GM06990 (cell line): ENCODE measurements around the gene DOCK7.
"Not testable (repeated sequence)": the region's sequence is repeated elsewhere in the genome, so short reads cannot be mapped to it uniquely, and the experiment has no call there.

Experiments used
- DNase-seq: peaks from one replicate; pipeline ENCODE4 v3.0.0-alpha.2; 2011; ENCODE audit not compliant: insufficient read length; ENCODE audit errors: extremely low read depth
- H3K27me3 ChIP-seq: replicated peaks from 2 replicates; pipeline ENCODE4 v1.6.0; 2011; ENCODE audit warnings: low read length; ENCODE audit not compliant: control insufficient read depth, insufficient read depth
- H3K36me3 ChIP-seq: 2 replicates; pipeline ENCODE4 v1.5.1; 2011; ENCODE audit warnings: low read length; ENCODE audit not compliant: control insufficient read depth, insufficient read depth
- H3K4me3 ChIP-seq: replicated peaks from 2 replicates; pipeline ENCODE4 v1.5.1; 2011; ENCODE audit warnings: low read depth, mild to moderate bottlenecking, control low read depth, low read length
- TF ChIP-seq, protein P1 (sequence below): IDR thresholded peaks from 2 replicates; pipeline ENCODE4 v1.5.1; 2011; ENCODE audit warnings: low read length, control low read depth, mild to moderate bottlenecking, inconsistent platforms; ENCODE audit not compliant: insufficient read depth, poor library complexity, severe bottlenecking

The DOCK7 gene

DNA sequence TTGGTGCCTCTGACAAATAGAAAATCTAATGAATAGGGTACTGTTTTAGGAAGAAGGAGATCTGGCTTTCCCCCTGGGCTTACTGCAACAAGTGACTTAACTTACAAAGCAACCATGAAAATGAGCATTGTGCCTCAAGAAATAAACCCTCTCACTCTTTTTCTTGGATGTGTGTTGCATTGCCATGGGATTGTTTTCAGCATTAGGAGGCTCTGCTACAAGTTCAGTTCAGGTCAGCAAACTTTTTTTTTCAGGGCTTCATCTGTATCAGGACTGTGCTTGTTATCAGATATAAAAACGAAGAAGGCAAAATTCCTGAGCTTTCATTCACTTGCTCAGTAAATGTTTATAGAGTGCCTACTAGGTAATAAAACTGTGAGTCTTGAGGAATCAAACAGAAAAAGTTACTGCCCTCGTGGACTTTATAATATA lies 37.8 kb upstream of the DOCK7 start:
- Histone ChIP-seq H3K27me3 (no peaks in the 10 kb centered on the region), H3K36me3 (no peaks in the 10 kb centered on the region), H3K4me3 (no peak overlapping the region)
- no peak for DNase-seq
- TF ChIP-seq, protein P1, sequence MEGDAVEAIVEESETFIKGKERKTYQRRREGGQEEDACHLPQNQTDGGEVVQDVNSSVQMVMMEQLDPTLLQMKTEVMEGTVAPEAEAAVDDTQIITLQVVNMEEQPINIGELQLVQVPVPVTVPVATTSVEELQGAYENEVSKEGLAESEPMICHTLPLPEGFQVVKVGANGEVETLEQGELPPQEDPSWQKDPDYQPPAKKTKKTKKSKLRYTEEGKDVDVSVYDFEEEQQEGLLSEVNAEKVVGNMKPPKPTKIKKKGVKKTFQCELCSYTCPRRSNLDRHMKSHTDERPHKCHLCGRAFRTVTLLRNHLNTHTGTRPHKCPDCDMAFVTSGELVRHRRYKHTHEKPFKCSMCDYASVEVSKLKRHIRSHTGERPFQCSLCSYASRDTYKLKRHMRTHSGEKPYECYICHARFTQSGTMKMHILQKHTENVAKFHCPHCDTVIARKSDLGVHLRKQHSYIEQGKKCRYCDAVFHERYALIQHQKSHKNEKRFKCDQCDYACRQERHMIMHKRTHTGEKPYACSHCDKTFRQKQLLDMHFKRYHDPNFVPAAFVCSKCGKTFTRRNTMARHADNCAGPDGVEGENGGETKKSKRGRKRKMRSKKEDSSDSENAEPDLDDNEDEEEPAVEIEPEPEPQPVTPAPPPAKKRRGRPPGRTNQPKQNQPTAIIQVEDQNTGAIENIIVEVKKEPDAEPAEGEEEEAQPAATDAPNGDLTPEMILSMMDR: no peak

DNA sequence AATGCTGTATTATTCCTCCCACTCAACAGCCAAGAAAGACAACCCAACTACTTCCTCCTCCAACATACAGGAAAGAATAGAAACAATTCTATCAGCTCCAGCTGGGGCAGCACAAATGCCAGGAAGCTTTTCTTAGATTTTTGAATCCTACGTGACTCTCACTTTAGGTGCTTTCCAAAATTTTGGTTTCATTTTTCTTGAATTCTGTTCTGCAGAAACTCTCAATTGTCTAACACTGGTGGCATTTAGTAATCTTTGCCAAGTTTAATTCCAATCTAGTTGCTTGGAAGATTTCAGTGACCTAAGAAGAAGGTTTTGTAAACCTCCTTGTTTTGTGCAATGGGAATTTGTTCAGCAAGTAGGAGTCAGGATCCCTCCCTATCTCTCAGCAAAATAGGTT lies 37.1 kb upstream of the DOCK7 start:
- no peaks in the 10 kb centered on the region for H3K36me3 ChIP-seq
- DNase-seq: peak; percentile 18
- TF ChIP-seq, protein P1: no peak
- H3K27me3 ChIP-seq: no peaks in the 10 kb centered on the region
- H3K4me3 ChIP-seq: no peak overlapping the region

DNA sequence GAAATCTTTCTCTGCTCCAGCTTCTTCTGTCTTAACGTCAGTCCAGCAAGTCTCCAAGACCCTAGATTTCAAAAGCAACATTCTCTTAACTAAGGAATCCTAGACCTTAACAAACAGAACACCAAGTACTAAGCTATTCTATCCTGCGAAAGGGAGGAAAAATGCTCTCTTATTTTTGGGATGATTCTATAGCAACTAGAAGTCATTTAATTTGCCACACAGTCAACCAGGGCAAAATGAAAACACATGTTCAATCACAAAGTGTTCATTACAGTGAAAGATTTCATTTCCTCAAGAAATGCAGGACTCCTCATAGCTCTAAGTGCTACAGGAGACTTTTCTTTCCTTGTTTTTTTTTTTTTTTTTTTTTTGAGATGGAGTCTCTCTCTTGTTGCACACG lies 36.2 kb upstream of the DOCK7 start:
- Histone ChIP-seq H3K4me3 (no peak overlapping the region), H3K27me3 (no peaks in the 10 kb centered on the region), H3K36me3 (no peaks in the 10 kb centered on the region)
- DNase-seq: no peak
- TF ChIP-seq, protein P1: no peak

DNA sequence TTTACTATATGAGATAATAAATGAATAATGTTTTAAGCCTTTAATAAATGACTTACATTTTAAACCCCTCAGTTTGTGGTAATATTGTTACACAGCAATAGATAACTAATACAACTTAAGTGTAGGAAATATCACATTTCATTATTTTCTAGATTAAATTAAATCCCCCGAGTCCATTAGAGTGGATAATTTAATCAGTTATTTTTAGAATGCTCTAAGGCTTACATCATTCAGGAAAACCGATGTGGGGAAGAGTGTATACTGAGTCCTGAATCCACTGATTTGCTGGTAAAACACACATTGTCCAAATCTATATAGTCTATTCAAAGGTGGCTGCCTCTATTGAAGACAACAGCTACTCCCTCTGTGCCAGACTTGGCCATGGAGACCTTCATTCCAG lies 35.7 kb upstream of the DOCK7 start:
- Histone ChIP-seq H3K36me3 (no peaks in the 10 kb centered on the region), H3K4me3 (no peak overlapping the region), H3K27me3 (no peaks in the 10 kb centered on the region)
- no peak for DNase-seq
- TF ChIP-seq, protein P1: no peak

DNA sequence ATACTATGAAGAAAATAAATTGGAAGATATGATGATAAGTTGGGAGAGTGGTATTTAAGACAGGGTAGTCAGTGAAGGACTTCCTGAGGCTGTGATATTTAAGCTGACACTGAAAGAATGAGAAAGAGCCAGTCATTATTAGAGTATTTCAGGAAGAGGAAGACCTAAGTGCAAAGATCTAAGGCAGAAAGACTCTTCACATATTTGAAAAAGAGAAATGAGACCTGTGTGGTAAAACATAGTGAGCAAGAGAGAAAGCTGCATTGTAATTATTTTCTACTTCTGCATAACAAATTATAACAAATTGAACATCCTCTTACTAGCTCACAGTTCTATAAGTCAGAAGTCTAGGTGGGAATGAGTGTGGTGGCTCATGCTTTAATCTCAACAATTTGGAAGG lies 34.6 kb upstream of the DOCK7 start:
- peak; percentile 48 for DNase-seq
- TF ChIP-seq, protein P1: no peak
- no peak overlapping the region for H3K4me3 ChIP-seq
- H3K36me3 ChIP-seq: no peaks in the 10 kb centered on the region
- H3K27me3 ChIP-seq: no peaks in the 10 kb centered on the region

DNA sequence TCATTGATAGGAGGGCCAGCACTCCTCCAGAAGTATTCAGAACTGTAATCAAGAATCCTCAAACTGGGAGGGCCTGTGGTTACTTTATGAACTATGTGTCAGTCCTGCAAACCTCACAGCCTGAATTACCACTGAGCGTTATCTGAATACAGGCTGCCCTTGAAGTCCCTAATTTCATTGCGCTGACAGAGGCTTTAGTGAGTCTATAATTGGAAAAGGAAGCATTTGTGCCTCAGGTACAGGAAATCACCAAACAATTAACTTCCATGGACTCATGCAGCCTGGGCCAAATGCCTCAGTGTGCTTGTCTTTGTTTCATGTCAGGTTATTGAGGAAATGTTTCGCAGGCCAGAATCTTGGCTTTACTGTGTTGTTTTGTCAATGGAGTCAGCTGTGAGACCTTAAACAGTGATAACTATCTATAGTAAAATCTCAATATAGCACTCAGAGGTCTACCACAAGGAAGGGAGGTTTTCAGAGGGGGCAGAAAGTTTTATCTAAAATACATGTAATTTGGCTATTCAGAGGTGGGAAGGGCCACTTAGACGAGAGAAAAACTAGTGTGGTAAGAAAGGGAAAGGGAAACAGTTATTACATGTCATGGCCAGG lies 32.9 kb upstream of the DOCK7 start:
- TF ChIP-seq, protein P1: no peak
- no peak for DNase-seq
- no peaks in the 10 kb centered on the region for H3K27me3 ChIP-seq

DNA sequence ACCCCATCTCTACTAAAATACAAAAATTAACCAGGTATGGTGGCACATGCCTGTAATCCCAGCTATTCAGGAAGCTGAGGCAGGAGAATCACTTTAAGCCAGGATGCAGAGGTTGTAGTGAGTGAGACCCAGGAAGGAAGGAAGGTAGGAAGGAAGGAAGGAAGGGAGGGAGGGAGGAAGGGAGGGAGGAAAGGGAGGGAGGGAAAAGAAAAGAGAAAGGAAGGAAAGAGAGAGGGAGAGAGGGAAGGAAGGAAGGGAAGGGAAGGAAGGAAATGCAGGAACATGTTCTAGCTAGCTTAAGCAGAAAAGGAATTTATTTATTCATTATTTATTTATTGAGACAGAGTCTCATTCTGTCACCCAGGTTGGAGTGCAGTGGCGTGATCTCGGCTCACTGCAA lies 30.2 kb upstream of the DOCK7 start:
- not testable (repeated sequence) for H3K4me3 ChIP-seq, H3K36me3 ChIP-seq, DNase-seq, H3K27me3 ChIP-seq

More for the DNA sequence above, 32.9 kb upstream of the DOCK7 start:
- no peak overlapping the region for H3K4me3 ChIP-seq
- H3K36me3 ChIP-seq: no peaks in the 10 kb centered on the region
